K562 (cell line): ENCODE data around the gene ZDHHC8. TPM values are rescaled to one million over a fixed set of nuclear protein-coding genes. Genes with fewer than 3 reads are reported as not detected.

Experiments
- MGA ChIP-seq: fragments of 450-650 bp; IDR thresholded peaks from 2 replicates; pipeline ENCODE4 v1.6.1; 2016; ENCODE audit warnings: mild to moderate bottlenecking, moderate library complexity
- TGIF2 ChIP-seq: sonication (generic); formaldehyde crosslinking; IDR thresholded peaks from 2 replicates; pipeline ENCODE4 v1.8.1; 2022; ENCODE audit warnings: mild to moderate bottlenecking, missing genetic modification reagents, moderate library complexity
- U2AF2 ChIP-seq: fragments of 200-400 bp; formaldehyde crosslinking; optimal IDR thresholded peaks from 2 replicates; pipeline ENCODE3; 2017; ENCODE audit warnings: low read depth, mild to moderate bottlenecking, low read length
- ZBTB26 ChIP-seq: fragments of 450-650 bp; formaldehyde crosslinking; IDR thresholded peaks from 2 replicates; pipeline ENCODE4 v1.4.0; 2022; ENCODE audit warnings: missing genetic modification characterization
- ZNF165 ChIP-seq: fragments of 250-450 bp; sonication (Bioruptor Pico); IDR thresholded peaks from 2 replicates; pipeline ENCODE4 v1.4.0; 2020; ENCODE audit warnings: borderline replicate concordance
- ZNF3 ChIP-seq: fragments of 250-450 bp; sonication (Bioruptor Pico); IDR thresholded peaks from 2 replicates; pipeline ENCODE4 v1.5.0; 2021; ENCODE audit warnings: mild to moderate bottlenecking, moderate library complexity
- ZNF395 ChIP-seq: fragments of 200-800 bp; sonication (Bioruptor generic); IDR thresholded peaks from 2 replicates; pipeline ENCODE4 v1.6.1; 2017; ENCODE audit warnings: missing genetic modification characterization, missing compliant biosample characterization
- ZNF785 ChIP-seq: fragments of 250-450 bp; sonication (Bioruptor Pico); IDR thresholded peaks from 2 replicates; pipeline ENCODE4 v1.4.0; 2020; ENCODE audit warnings: mild to moderate bottlenecking
- polyA plus RNA-seq, 8 experiments: library from polyadenylated mRNA; depleted of rRNA in 4 of 8; stranded (reverse) in 5 of 8; unstranded in 3 of 8; fragments of >200 nt; fragmentation: Nextera tagmentation in 2 of 8; fragmentation: Illumina TruSeq in 1 of 8; extraction: Ambion mirVana in 2 of 8; extraction: Trizol in 1 of 8; gene quantifications; 2 replicates each; pipeline versions ENCODE4 v1.2.1 to v1.2.3, GENCODE V29; 2011 to 2014; ENCODE audit warnings: inconsistent platforms in 1 of 8, missing spikeins in 1 of 8
- total RNA-seq, 7 experiments: library from RNA; depleted of rRNA in 6 of 7; stranded (reverse); fragments of >200 nt in 6 of 7; fragmentation: Illumina TruSeq in 2 of 7; extraction: Trizol in 2 of 7; gene quantifications; 2 replicates each; pipeline versions ENCODE4 v1.2.1 to v1.2.3, GENCODE V29; 2011 to 2021; ENCODE audit warnings: low replicate concordance in 1 of 7

ZDHHC8 gene
- total and polyA plus RNA-seq, 9 of the 15 experiments (the other 6 are each of a cell fraction or from before 2014, with no cell fraction given), result 0.04 to 109 (median 16.4) TPM

GRCh38 chr22:20128619-20128901 lies 3.0 kb upstream of the ZDHHC8 start (continued):
- TF ChIP-seq ZBTB26 (CRISPR knock-in tag), result no peak
- no peak for TF ChIP-seq MGA
- no peak for TF ChIP-seq ZNF785 (CRISPR knock-in tag)
- TF ChIP-seq U2AF2, result no peak
- no peak for TF ChIP-seq ZNF165 (CRISPR knock-in tag)
- no peak for TF ChIP-seq ZNF3
- TF ChIP-seq ZNF395, result no peak
- TF ChIP-seq TGIF2 (CRISPR knock-in tag), result no peak
